Calu3 (cell line): ENCODE data around the gene ZNF804B. TPM values are rescaled to one million over a fixed set of nuclear protein-coding genes. Genes with fewer than 3 reads are reported as not detected.

Experiments
- BruUV-seq: library from RNA; stranded (reverse); fragments of 400-500 nt; replicated peaks from 2 replicates; lab custom pipeline; 2021; lab: Mats Ljungman, UMichigan
- CTCF ChIA-PET: fragments of 300-600 bp; sonication (Branson Sonifier 250); formaldehyde crosslinking; loops from one replicate; lab custom pipeline; 2022; ENCODE audit warnings: antibody characterized with exemption; lab: Charles Lee
- DNase-seq: peaks from one replicate; pipeline ENCODE4 v3.0.0; 2022
- H3K27ac Mint-ChIP-seq: one replicate; pipeline ENCODE4 v1.8.0; 2022; ENCODE audit warnings: mixed read lengths; ENCODE audit not compliant: unreplicated experiment
- H3K27me3 Mint-ChIP-seq: one replicate; pipeline ENCODE4 v1.8.0; 2022; ENCODE audit warnings: mixed read lengths; ENCODE audit not compliant: unreplicated experiment
- H3K36me3 Mint-ChIP-seq: one replicate; pipeline ENCODE4 v1.8.0; 2022; ENCODE audit warnings: mild to moderate bottlenecking, moderate library complexity, mixed read lengths; ENCODE audit not compliant: insufficient read depth, unreplicated experiment
- H3K4me1 Mint-ChIP-seq: one replicate; pipeline ENCODE4 v1.8.0; 2022; ENCODE audit warnings: mild to moderate bottlenecking, low read depth, mixed read lengths; ENCODE audit not compliant: unreplicated experiment
- H3K4me3 Mint-ChIP-seq: one replicate; pipeline ENCODE4 v1.8.0; 2022; ENCODE audit warnings: mild to moderate bottlenecking, low read depth, moderate library complexity, mixed read lengths; ENCODE audit not compliant: unreplicated experiment
- H3K9me3 Mint-ChIP-seq: one replicate; pipeline ENCODE4 v1.8.0; 2022; ENCODE audit warnings: low read depth, mixed read lengths; ENCODE audit not compliant: unreplicated experiment
- intact Hi-C: fragments of 100-400 bp; cut with micrococcal nuclease; formaldehyde crosslinking; loops from one replicate; pipeline ENCODE4 v1.10.0; 2022; ENCODE audit not compliant: unreplicated experiment
- total RNA-seq: library from RNA; stranded (reverse); gene quantifications from 2 replicates; pipeline ENCODE4 v1.2.3, GENCODE V29; 2022
- TF ChIP-seq, protein P1 (sequence below): fragments of 200-600 bp; IDR thresholded peaks from one replicate; pipeline ENCODE4 v1.8.0; 2022; ENCODE audit warnings: antibody characterized with exemption; ENCODE audit not compliant: unreplicated experiment

Gene ZNF804B
- total RNA-seq, 1 experiment from 2014 or later = not detected

DNA sequence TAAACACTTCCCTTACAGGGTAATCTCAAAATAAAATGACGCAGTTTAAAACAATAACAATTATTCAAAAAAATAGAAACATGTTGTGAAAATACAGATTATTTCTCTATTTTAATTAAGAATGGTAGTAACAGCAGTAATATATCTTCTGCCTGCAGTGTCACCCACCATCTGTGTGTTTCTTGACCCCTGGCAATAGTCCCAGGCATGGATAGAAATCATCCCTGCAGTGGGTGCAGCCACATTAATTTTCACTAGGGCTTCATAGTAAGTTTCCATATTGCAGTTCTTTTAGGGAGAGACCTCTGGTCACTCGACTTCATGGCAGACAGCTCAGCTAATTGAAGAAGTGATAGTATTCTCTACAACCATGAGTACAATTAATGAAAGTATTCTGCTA lies 506.1 kb downstream of the ZNF804B start:
- intact Hi-C loops = no loop called here
- H3K27me3 Mint-ChIP-seq = no peaks in the 10 kb centered on the region
- H3K27ac Mint-ChIP-seq = no peak overlapping the region
- H3K36me3 Mint-ChIP-seq = no peaks in the 10 kb centered on the region
- no peaks in the 10 kb centered on the region for H3K4me1 Mint-ChIP-seq
- no peak overlapping the region for H3K4me3 Mint-ChIP-seq
- CTCF ChIA-PET = no interaction called here
- TF ChIP-seq, protein P1, sequence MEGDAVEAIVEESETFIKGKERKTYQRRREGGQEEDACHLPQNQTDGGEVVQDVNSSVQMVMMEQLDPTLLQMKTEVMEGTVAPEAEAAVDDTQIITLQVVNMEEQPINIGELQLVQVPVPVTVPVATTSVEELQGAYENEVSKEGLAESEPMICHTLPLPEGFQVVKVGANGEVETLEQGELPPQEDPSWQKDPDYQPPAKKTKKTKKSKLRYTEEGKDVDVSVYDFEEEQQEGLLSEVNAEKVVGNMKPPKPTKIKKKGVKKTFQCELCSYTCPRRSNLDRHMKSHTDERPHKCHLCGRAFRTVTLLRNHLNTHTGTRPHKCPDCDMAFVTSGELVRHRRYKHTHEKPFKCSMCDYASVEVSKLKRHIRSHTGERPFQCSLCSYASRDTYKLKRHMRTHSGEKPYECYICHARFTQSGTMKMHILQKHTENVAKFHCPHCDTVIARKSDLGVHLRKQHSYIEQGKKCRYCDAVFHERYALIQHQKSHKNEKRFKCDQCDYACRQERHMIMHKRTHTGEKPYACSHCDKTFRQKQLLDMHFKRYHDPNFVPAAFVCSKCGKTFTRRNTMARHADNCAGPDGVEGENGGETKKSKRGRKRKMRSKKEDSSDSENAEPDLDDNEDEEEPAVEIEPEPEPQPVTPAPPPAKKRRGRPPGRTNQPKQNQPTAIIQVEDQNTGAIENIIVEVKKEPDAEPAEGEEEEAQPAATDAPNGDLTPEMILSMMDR = no peak
- no peaks in the 10 kb centered on the region for H3K9me3 Mint-ChIP-seq
- no TSS peak for BruUV-seq
- no peak for DNase-seq

DNA sequence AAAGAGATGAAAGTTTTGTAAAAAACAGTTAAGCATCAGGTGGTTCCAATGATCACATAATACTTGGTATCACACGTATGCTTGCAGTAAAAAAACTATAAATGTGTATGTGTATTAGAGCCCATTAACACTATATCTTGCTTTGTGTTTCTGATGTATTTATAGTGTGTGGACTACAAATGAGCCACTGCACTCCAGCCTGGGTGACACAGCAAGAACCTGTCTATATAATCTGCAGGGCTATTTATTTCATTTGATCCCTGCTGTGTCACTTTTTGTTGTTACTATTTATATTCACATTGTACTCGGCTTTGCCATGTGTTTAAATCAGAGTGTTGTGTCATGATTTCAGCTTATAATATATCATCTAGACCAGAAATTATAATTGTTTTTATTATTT lies 523.8 kb downstream of the ZNF804B start:
- H3K4me1 Mint-ChIP-seq = no peaks in the 10 kb centered on the region
- intact Hi-C loops = no loop called here
- no TSS peak for BruUV-seq
- TF ChIP-seq, protein P1 = no peak
- no peak for DNase-seq
- H3K4me3 Mint-ChIP-seq = no peak overlapping the region
- no peak overlapping the region for H3K27ac Mint-ChIP-seq
- no peaks in the 10 kb centered on the region for H3K9me3 Mint-ChIP-seq
- no peaks in the 10 kb centered on the region for H3K27me3 Mint-ChIP-seq
- CTCF ChIA-PET = no interaction called here
- H3K36me3 Mint-ChIP-seq = no peaks in the 10 kb centered on the region

DNA sequence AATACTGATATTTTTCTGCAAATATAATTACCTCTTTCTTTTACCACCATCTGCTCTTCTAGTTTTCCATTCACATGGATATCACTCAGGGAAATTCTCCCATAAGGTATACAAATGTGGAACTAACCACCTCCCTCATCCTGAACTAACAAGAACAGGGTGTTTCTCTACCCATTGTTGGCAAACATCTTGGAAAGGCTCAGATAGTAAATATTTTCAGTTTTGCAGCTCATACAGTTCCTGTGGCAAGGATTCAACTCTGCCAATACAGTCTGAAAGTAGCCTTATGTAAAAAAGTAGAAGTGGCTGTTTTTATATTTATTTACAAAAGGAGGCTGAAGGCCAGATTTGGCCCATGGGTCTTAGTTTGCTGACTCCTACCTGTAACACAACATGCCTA lies 549.0 kb downstream of the ZNF804B start:
- DNase-seq = no peak
- H3K4me3 Mint-ChIP-seq = no peak overlapping the region
- H3K4me1 Mint-ChIP-seq = no peaks in the 10 kb centered on the region
- H3K27me3 Mint-ChIP-seq = no peaks in the 10 kb centered on the region
- H3K36me3 Mint-ChIP-seq = no peaks in the 10 kb centered on the region
- H3K9me3 Mint-ChIP-seq = no peaks in the 10 kb centered on the region
- CTCF ChIA-PET = no interaction called here
- BruUV-seq = no TSS peak
- no peak overlapping the region for H3K27ac Mint-ChIP-seq
- intact Hi-C loops = no loop called here
- TF ChIP-seq, protein P1 = no peak

DNA sequence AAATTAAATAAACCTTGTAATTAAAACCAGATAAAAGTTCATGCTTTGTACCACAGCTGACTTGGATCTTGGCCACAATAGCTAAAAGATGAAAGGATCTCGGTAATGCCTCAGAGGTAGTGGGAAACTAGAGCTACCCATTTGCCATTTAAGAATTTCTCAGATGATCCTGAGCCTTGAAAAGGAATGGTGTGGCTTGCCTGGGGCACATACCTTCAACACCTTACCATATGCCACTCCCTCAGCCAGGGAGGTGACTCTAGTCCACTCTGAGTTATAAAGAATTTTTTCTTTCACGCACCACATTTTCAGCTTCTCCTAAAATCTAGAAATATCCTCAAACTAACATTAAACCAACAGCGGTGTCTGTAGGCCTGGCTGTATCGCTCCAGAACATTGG lies 552.4 kb downstream of the ZNF804B start:
- H3K4me3 Mint-ChIP-seq = no peak overlapping the region
- no peaks in the 10 kb centered on the region for H3K36me3 Mint-ChIP-seq
- H3K27me3 Mint-ChIP-seq = no peaks in the 10 kb centered on the region
- H3K9me3 Mint-ChIP-seq = no peaks in the 10 kb centered on the region
- TF ChIP-seq, protein P1 = no peak
- intact Hi-C loops = no loop called here
- no peak overlapping the region for H3K27ac Mint-ChIP-seq
- no TSS peak for BruUV-seq
- H3K4me1 Mint-ChIP-seq = no peaks in the 10 kb centered on the region
- CTCF ChIA-PET = no interaction called here
- DNase-seq = no peak

DNA sequence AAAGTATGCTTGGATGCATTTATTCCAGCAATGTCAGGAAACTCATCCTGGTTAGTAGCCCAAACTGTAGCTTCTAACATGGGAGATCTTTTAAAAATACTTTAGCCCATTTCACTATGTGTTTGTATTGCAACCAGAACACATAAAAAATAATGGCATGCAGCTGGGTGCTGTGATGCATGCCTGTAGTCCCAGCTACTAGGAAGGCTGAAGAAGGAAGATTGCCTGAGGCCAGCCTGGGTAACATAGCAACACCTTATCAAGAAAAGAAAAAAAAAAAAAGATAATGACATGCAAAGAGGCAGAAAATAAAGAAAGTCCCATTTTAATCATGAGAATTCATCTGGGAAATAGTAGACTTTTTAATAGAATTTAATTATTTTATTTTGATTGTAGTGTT lies 553.1 kb downstream of the ZNF804B start:
- TF ChIP-seq, protein P1 = no peak
- CTCF ChIA-PET = no interaction called here
- no peak for DNase-seq
- Mint-ChIP-seq H3K4me1 (no peaks in the 10 kb centered on the region), H3K27me3 (no peaks in the 10 kb centered on the region), H3K9me3 (no peaks in the 10 kb centered on the region), H3K27ac (no peak overlapping the region), H3K36me3 (no peaks in the 10 kb centered on the region), H3K4me3 (no peak overlapping the region)
- BruUV-seq = no TSS peak
- intact Hi-C loops = no loop called here
